ENCODE measurements around the gene CCDC27.
"Not testable (repeated sequence)": the region's sequence is repeated elsewhere in the genome, so short reads cannot be mapped to it uniquely, and the experiment has no call there.

The CCDC27 gene

GRCh38 chr1:3738943-3739342 is 13.3 kb upstream of the CCDC27 start:
- no peak for DNase-seq

DNA sequence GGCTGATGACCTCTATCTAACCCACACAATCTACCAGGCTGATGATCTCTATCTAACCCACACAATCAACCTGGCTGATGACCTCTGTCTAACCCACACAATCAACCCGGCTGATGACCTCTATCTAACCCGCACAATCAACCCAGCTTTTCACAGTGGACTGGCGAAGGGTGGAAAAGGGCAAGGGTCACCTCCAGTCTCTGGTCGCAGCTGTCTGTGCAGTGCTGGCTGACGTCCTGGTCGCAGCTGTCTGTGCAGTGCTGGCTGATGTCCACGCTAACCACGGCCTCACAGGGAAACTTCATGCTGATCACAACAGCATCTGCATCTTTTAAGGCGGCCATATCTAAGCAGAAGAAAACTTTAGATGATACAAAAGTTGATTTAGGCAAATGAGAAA is 12.2 kb upstream of the CCDC27 start:
- DNase-seq: no peak

DNA sequence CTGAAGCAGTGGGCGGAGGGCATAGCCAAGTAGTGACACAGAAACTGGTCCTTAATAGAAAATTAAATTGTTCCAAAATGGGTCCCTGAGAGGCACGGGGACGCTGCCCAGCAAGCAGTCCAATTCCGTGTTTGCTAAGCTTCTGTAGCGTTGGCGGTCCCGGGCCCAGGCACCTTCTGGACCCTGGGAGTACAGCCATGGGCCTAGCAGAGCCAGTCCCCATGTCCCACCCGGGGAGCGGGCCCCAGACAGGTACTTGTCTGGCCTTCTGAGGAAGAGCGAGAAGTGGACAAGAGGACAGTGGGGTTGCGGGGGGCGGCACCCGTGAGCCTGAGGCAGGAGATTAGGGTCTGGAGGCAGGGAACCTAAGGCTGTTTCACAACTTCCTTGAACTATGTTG is 11.5 kb upstream of the CCDC27 start:
- DNase-seq: no peak

DNA sequence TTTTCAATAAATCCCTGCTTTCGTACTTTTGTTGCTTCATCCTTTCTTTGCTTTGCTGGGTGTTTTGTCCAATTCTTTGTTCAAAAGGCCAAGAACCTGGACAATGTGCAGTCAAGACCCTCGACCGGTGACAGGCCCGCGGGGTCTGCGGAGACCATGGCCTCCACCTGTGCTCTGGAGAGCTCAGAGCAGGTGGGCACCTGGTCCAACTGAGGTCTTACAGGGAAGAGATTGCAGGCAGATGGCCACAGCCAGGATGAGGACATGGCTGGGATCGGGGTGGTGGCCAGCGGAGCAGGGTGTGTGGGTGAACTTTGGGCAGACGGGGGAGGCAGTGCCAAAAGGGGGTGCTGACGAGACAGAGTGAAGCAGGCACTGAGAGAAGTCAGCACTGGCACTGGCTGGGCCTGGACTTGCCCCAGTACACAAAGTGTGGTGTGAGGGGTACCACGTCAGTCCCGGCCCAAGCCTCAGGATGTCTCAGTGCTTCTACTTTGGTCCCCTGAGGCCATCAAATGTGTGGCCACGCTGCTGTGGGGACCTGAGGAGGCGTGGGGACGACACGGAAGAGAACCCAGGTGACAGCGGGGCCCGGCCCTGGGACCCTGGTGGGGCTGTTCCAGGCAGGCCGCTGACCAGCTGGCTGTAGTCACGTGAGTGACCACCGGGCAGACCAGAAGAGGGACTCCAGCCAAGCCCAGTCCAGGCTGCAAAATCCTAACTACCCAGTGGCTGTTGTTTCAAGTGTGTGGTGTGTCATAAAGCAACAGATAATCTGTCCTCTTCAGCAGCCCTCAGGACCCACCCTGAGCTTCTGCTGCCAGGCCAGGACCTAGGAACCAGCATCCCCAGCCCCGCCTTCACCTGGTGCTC is 10.4 kb upstream of the CCDC27 start:
- DNase-seq: no peak

- no peak for DNase-seq
Measured at GRCh38 chr1:3742439-3743298, 9.6 kb upstream of the CCDC27 start.

DNA sequence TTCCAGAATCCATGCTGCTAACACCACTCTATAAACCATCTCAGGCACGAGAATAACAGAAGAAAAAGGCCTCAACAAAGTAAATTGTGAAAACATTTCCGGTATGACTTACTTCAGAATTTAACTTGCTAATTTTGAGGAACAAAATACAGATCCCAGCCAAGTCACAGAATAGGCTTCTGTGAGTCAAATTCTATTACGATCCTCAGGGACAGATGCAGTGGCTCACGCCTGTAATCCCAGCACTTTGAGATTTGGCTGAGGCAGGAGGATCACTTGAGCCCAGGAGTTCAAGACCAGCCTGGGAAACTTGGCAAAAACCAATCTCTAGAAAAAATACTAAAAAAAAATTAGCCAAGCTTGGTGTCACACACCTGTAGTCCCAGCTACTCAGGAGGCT is 8.8 kb upstream of the CCDC27 start:
- no peak for DNase-seq

GRCh38 chr1:3743826-3744225 is 8.4 kb upstream of the CCDC27 start:
- no peak for DNase-seq

- DNase-seq: no peak
Measured at GRCh38 chr1:3744646-3745045, 7.6 kb upstream of the CCDC27 start.

DNA sequence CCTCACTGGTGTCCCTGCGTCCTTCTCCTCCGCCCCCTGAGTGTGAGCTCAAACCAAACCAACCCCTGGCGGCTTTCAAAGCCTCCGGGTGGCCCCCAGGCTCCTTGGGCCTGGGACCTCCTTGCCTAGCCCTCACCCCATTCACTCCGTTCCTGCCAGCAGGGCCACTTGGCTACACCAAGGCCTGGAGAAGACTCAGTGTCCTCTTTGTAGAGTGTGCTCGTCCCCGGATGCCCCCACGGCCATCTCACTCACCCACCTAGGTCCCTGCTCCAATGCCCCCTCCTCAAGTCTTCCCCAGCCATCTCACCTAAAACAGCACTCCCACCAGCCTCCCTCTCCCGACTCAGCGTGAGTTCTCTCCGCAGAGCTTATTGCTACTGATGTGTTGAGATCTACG is 7.2 kb upstream of the CCDC27 start:
- no peak for DNase-seq

DNA sequence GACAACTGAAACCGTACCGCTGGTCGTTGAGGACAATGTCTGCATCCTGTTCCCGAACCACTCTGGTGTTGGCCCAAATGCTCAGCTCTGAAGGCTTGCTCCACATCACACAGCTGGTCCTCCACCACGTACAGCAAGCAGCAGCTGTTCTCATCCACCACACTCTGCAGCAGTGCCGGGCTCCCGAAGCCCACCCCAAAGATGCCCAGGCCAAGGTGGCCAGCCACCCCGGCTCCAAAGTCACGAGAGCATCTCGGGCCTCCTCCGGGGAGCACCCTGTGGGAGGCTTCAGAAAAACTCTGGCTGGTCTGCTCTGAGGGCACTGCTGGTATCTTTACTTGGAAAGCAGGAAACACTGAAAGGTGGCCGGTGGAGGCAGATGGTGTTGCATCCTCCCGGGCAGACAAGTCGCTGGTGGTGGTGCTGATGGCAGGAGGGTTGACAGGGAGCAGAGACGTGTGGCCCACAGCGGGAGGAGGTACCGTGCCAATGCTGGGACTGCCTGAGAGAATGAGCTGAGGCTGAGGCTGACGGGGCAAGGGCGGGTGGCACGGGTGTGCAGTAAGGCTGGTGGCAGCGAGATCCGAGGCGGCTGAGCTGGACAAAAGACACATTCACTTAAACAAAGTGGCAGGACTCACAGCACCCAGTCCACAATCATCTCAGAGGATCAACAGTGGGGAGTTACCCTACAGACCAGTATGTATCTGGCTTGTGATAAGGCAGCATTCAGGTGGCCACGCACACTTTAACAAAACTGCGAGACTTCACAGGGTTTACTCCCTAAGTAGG is 6.5 kb upstream of the CCDC27 start:
- DNase-seq: no peak

DNA sequence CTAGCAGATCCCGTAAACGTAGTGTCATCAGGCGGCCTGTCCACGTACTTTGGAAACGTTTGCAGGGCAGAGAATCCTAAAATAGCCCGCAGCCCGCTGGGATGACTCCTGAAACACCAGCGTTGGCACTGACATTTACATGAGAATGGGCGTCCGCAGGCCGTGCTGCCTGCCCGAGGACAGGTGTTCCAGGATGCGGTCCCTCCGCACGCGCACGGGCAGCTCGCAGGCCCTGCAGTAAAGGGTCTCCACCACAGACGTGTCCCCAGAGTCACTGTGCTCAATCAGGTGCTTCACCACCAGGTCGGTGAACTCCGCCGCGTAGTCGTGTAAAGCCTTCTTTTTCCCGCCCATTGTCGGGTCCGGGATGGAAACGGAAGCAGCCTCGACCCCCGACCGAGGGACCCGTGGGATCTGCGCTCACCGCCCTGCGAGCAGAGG is 5.8 kb upstream of the CCDC27 start:
- DNase-seq: no peak

GRCh38 chr1:3746830-3747521 is 5.3 kb upstream of the CCDC27 start:
- DNase-seq: peak; percentile 62

DNA sequence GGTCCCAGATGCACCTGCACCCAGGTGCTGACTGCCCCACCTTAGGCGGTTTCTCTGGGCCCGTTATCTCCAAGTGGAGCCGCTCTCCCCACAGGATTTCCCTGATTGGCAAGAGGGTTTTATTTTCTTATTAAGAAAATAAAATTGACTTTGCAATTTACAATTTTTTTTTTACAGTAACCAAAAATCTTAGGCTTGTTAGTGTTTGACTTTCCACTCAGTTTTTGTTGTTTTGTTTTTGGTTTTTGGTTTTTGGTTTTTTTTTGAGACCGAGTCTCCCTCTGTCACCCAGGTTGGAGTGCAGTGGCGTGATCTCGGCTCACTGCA is 4.8 kb upstream of the CCDC27 start:
- no peak for DNase-seq

- DNase-seq: no peak
Measured at GRCh38 chr1:3747903-3748302, 4.3 kb upstream of the CCDC27 start.

DNA sequence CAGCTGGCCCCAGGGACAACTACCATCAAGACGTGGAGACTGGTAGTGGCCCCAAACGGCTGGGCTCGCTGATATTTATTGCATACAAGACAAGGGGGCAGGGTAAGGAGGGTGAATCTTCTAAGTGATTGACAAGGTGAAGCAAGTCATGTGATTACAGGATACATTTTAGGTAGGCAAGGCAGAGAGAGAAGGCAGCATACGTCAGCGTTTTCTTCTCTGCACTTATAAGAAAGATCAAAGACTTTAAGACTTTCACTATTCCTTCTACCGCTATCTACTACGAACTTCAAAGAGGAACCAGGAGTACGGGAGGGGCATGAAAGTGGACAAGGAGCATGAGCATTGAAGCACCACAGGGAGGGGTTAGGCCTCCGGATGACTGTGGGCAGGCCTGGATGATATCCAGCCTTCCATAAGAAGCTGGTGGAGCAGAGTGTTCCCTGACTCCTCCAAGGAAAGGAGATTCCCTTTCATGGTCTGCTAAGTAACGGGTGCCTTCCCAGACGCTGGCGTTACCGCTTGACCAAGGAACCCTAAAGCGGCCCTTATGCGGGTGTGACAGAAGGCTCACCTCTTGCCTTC is 3.8 kb upstream of the CCDC27 start:
- DNase-seq: not testable (repeated sequence)

DNA sequence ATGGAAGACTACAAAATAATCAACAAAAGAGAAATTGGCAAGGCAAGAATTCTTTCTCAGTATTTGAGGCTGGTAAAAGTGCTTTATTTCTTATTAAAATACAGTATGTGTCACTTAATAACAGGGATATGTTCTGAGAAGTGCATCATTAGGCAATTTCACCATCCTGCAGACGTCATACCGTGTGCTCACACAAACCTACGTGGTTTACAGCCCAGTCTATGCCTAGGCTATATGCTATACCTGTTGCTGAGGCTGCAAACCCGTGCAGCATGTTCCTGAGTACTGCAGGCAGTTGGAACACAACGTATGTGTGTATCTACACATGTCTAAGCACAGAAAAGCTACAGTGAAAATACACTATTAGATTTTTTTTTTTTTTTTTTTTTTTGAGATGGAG is 2.7 kb upstream of the CCDC27 start:
- DNase-seq: no peak

GRCh38 chr1:3750741-3751140 is 1.5 kb upstream of the CCDC27 start:
- DNase-seq: no peak

DNA sequence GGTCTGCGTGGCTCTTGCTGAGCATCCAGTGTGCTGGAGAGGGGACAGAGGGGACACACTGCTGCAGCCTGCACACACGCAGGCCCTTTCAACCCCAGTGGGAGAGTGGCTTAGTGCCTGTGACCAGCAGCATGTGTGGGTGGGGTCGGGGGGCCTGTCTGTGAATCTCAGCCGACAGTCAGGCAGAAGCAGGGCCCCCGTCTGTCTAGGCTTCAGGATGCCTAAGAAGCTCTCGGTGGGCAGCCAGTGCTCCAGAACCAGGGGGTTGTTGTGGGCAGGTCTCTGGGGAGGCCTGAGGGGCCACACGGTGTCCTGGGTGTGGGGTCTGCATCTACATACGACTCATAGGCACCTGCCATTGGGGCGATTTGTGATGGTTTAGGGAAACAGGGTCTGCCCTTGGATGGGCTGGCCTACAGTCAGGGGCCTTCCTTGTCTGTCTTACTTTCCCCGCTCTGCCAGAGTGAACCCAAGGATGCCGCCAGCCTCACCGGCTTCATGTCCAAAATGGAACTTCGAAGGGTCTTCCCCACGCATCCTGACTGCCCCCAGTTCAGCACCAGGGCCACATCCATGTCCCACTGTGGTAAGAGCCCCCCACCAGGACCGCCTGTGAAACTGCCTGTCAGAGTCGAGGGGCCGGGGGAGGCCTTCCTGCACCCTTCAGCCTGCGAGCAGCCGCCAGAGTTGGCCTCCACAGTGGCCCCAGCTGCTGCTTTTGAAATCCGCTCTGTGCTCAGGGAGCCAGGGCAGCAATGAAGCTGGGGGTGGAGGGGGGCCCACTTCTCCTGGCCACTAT is 1.6 kb downstream of the CCDC27 start:
- no peak for DNase-seq

GRCh38 chr1:3756394-3756793 is 4.1 kb downstream of the CCDC27 start:
- DNase-seq: no peak

DNA sequence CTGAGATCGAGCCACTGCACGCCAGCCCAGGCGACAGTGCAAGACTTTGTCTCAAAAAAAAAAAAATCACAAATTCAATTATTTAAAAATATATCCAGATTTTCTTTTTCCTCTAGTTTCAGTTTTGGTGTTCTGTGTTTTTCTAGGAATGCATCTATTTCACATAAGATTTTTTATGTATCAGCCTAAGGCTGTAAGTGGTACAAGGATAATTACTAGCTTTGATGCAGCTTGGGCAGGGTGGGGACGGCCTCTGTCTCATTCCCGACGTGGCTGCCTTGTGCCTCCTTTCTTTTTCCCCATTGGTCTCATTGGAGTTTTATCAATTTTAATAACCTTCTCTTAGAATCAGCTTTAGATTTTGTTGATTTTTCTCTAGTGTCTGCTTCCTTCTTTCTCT is 6.9 kb downstream of the CCDC27 start:
- no peak for DNase-seq

DNA sequence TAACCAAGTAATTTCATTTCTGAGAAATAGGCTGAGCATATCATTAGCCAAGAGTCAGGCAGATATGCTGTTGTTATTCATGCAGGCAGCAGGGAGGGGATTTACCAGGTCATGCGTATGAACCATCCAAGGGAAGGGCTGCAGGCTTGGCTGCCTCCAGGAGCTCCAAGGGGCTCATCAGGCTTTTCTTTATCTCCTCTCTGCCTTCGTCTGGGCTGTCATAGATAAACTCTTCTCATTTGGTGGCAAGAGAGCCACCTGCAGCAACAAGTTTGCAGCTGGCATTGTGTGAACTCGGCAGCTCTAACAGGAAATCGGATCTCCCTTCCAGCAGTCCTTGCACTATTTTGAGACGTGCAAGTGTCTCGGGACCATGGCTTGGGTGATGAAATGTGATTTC is 7.5 kb downstream of the CCDC27 start:
- DNase-seq: no peak
